ENCODE data around the gene MPEG1.

DNA sequence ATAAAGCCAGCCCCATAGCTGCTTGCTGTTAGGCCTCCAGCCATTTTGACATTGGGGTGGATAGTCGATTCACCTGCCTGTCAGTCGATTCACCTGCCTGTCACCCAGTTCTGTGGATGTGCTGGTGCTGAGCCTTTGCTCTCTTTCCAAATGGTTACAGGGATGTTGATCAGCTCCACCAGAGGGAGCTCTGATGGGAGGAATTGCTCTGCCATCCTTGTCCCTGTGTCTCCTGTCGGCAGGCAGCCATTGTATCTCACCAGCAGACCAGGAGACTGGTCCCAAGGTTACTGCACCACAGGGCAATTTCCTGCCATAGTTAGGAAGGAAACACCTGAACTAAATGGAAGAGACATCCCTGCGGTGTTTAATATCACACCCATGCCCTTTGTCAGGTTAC, 6.1 kb downstream of the MPEG1 start:
- TF ChIP-seq CSDC2 (CRISPR knock-in tag; IDR thresholded peaks at IDR 0.05): no peak
- TF ChIP-seq, protein P1, sequence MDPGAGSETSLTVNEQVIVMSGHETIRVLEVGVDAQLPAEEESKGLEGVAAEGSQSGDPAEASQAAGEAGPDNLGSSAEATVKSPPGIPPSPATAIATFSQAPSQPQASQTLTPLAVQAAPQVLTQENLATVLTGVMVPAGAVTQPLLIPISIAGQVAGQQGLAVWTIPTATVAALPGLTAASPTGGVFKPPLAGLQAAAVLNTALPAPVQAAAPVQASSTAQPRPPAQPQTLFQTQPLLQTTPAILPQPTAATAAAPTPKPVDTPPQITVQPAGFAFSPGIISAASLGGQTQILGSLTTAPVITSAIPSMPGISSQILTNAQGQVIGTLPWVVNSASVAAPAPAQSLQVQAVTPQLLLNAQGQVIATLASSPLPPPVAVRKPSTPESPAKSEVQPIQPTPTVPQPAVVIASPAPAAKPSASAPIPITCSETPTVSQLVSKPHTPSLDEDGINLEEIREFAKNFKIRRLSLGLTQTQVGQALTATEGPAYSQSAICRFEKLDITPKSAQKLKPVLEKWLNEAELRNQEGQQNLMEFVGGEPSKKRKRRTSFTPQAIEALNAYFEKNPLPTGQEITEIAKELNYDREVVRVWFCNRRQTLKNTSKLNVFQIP (CRISPR knock-in tag; IDR thresholded peaks at IDR 0.05; ENCODE audit: borderline replicate concordance, low read depth): no peak
- TF ChIP-seq ZNF70 (CRISPR knock-in tag; IDR thresholded peaks at IDR 0.05): no peak
- no peak for TF ChIP-seq GLIS3 (CRISPR knock-in tag; IDR thresholded peaks at IDR 0.05)
- TF ChIP-seq, protein P2, sequence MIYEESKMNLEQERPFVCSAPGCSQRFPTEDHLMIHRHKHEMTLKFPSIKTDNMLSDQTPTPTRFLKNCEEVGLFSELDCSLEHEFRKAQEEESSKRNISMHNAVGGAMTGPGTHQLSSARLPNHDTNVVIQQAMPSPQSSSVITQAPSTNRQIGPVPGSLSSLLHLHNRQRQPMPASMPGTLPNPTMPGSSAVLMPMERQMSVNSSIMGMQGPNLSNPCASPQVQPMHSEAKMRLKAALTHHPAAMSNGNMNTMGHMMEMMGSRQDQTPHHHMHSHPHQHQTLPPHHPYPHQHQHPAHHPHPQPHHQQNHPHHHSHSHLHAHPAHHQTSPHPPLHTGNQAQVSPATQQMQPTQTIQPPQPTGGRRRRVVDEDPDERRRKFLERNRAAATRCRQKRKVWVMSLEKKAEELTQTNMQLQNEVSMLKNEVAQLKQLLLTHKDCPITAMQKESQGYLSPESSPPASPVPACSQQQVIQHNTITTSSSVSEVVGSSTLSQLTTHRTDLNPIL (CRISPR knock-in tag; IDR thresholded peaks at IDR 0.05; ENCODE audit: low read depth): no peak
- TF ChIP-seq ZFP3 (CRISPR knock-in tag; IDR thresholded peaks at IDR 0.05): no peak
- no peak for TF ChIP-seq PPARA (CRISPR knock-in tag; IDR thresholded peaks at IDR 0.05; ENCODE audit: borderline replicate concordance)
- no peak for TF ChIP-seq ZNF565 (CRISPR knock-in tag; conservative IDR thresholded peaks at IDR 0.05; ENCODE audit: low read depth)
- no peak for TF ChIP-seq ZFP30 (CRISPR knock-in tag; IDR thresholded peaks at IDR 0.05)
- no peak for TF ChIP-seq BACH2 (CRISPR knock-in tag; IDR thresholded peaks at IDR 0.05; ENCODE audit: borderline replicate concordance)
- TF ChIP-seq ARNTL (CRISPR knock-in tag; IDR thresholded peaks at IDR 0.05; ENCODE audit: borderline replicate concordance, low read depth): no peak
- TF ChIP-seq ZC3H10 (CRISPR knock-in tag; IDR thresholded peaks at IDR 0.05): no peak
- no peak for TF ChIP-seq OSR1 (CRISPR knock-in tag; IDR thresholded peaks at IDR 0.05)
- TF ChIP-seq, protein P3, sequence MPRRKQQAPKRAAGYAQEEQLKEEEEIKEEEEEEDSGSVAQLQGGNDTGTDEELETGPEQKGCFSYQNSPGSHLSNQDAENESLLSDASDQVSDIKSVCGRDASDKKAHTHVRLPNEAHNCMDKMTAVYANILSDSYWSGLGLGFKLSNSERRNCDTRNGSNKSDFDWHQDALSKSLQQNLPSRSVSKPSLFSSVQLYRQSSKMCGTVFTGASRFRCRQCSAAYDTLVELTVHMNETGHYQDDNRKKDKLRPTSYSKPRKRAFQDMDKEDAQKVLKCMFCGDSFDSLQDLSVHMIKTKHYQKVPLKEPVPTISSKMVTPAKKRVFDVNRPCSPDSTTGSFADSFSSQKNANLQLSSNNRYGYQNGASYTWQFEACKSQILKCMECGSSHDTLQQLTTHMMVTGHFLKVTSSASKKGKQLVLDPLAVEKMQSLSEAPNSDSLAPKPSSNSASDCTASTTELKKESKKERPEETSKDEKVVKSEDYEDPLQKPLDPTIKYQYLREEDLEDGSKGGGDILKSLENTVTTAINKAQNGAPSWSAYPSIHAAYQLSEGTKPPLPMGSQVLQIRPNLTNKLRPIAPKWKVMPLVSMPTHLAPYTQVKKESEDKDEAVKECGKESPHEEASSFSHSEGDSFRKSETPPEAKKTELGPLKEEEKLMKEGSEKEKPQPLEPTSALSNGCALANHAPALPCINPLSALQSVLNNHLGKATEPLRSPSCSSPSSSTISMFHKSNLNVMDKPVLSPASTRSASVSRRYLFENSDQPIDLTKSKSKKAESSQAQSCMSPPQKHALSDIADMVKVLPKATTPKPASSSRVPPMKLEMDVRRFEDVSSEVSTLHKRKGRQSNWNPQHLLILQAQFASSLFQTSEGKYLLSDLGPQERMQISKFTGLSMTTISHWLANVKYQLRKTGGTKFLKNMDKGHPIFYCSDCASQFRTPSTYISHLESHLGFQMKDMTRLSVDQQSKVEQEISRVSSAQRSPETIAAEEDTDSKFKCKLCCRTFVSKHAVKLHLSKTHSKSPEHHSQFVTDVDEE (CRISPR knock-in tag; IDR thresholded peaks at IDR 0.05): no peak

Measured in SK-N-SH treated with all-trans-retinoic acid at 6 μM for 48 hours (cell line).